Muscle layer of colon (tissue), 2 donors: ENCODE measurements around the gene MAML2.

ENCODE experiments used
- H3K27ac ChIP-seq: one replicate; pipeline ENCODE4 v1.7.0; 2013; ENCODE audit warnings: low read depth, mild to moderate bottlenecking, low read length, moderate library complexity
- H3K27me3 ChIP-seq, 2 donors: one replicate each; pipeline ENCODE4 v1.7.0; 2013; ENCODE audit warnings: low read length in 2 of 2, mild to moderate bottlenecking in 2 of 2; ENCODE audit not compliant: insufficient read depth in 2 of 2, control insufficient read depth in 1 of 2
- H3K36me3 ChIP-seq: one replicate; pipeline ENCODE4 v1.7.0; 2013; ENCODE audit warnings: mild to moderate bottlenecking, low read length; ENCODE audit not compliant: insufficient read depth
- H3K4me1 ChIP-seq: one replicate; pipeline ENCODE4 v1.7.0; 2013; ENCODE audit warnings: mild to moderate bottlenecking, low read length; ENCODE audit not compliant: insufficient read depth
- H3K4me3 ChIP-seq, 2 donors: one replicate each; pipeline ENCODE4 v1.7.0; 2013; ENCODE audit warnings: low read length in 2 of 2, low read depth in 1 of 2, mild to moderate bottlenecking in 1 of 2, moderate library complexity in 1 of 2
- H3K9ac ChIP-seq: one replicate; pipeline ENCODE4 v1.7.0; 2013; ENCODE audit warnings: low read length
- H3K9me3 ChIP-seq: one replicate; pipeline ENCODE4 v1.7.0; 2013; ENCODE audit warnings: mild to moderate bottlenecking, low read length
- donor health status: abdominal sarcoma.
- donor health status: Adenocarcinoma of cecum.

Gene MAML2

GRCh38 chr11:96061730-96062129 lies 281.3 kb downstream of the MAML2 start:
- Histone ChIP-seq H3K27me3 (no peaks in the 10 kb centered on the region), H3K27ac (no peak overlapping the region), H3K9me3 (no peaks in the 10 kb centered on the region), H3K4me1 (peaks cover 8% of the 10 kb centered on the region), H3K4me3 (no peak overlapping the region), H3K9ac (no peak overlapping the region), H3K36me3 (no peaks in the 10 kb centered on the region)

- H3K27me3 ChIP-seq, result no peaks in the 10 kb centered on the region
- H3K36me3 ChIP-seq, result no peaks in the 10 kb centered on the region
- H3K4me3 ChIP-seq, result no peak overlapping the region
- H3K4me1 ChIP-seq, result peaks cover 8% of the 10 kb centered on the region
- H3K9me3 ChIP-seq, result no peaks in the 10 kb centered on the region
- no peak overlapping the region for H3K9ac ChIP-seq
- H3K27ac ChIP-seq, result no peak overlapping the region
These were observed 281.9 kb downstream of the MAML2 start for GRCh38 chr11:96061069-96061468.

GRCh38 chr11:96057502-96057901 lies 285.5 kb downstream of the MAML2 start:
- Histone ChIP-seq H3K4me1 (peaks cover 25% of the 10 kb centered on the region), H3K9me3 (no peaks in the 10 kb centered on the region), H3K4me3 (no peak overlapping the region), H3K9ac (no peak overlapping the region), H3K27me3 (no peaks in the 10 kb centered on the region), H3K27ac (no peak overlapping the region), H3K36me3 (no peaks in the 10 kb centered on the region)

GRCh38 chr11:96056576-96056975 lies 286.4 kb downstream of the MAML2 start:
- H3K27me3 ChIP-seq, result no peaks in the 10 kb centered on the region
- H3K27ac ChIP-seq, result no peak overlapping the region
- peaks cover 25% of the 10 kb centered on the region for H3K4me1 ChIP-seq
- H3K9ac ChIP-seq, result no peak overlapping the region
- H3K36me3 ChIP-seq, result no peaks in the 10 kb centered on the region
- H3K9me3 ChIP-seq, result no peaks in the 10 kb centered on the region
- H3K4me3 ChIP-seq, result no peak overlapping the region

- H3K4me3 ChIP-seq, result no peak overlapping the region
- H3K27me3 ChIP-seq, result no peaks in the 10 kb centered on the region
- no peak overlapping the region for H3K9ac ChIP-seq
- H3K9me3 ChIP-seq, result no peaks in the 10 kb centered on the region
- H3K27ac ChIP-seq, result no peak overlapping the region
- peaks cover 22% of the 10 kb centered on the region for H3K4me1 ChIP-seq
- no peaks in the 10 kb centered on the region for H3K36me3 ChIP-seq
These were observed 287.1 kb downstream of the MAML2 start for GRCh38 chr11:96055706-96056387.

GRCh38 chr11:96054870-96055705 lies 287.9 kb downstream of the MAML2 start:
- peaks cover 17% of the 10 kb centered on the region for H3K4me1 ChIP-seq
- no peak overlapping the region for H3K9ac ChIP-seq
- H3K27ac ChIP-seq, result no peak overlapping the region
- no peaks in the 10 kb centered on the region for H3K36me3 ChIP-seq
- no peak overlapping the region for H3K4me3 ChIP-seq
- no peaks in the 10 kb centered on the region for H3K9me3 ChIP-seq
- no peaks in the 10 kb centered on the region for H3K27me3 ChIP-seq

GRCh38 chr11:96052921-96053651 lies 289.9 kb downstream of the MAML2 start:
- Histone ChIP-seq H3K9ac (no peak overlapping the region), H3K27ac (no peak overlapping the region), H3K4me1 (peaks cover 17% of the 10 kb centered on the region), H3K36me3 (no peaks in the 10 kb centered on the region), H3K9me3 (no peaks in the 10 kb centered on the region), H3K27me3 (no peaks in the 10 kb centered on the region), H3K4me3 (no peak overlapping the region)

GRCh38 chr11:96051820-96052219 lies 291.2 kb downstream of the MAML2 start:
- Histone ChIP-seq H3K36me3 (no peaks in the 10 kb centered on the region), H3K9ac (no peak overlapping the region), H3K27me3 (no peaks in the 10 kb centered on the region), H3K4me1 (peaks cover 17% of the 10 kb centered on the region), H3K9me3 (no peaks in the 10 kb centered on the region), H3K27ac (no peak overlapping the region), H3K4me3 (no peak overlapping the region)

- no peaks in the 10 kb centered on the region for H3K27me3 ChIP-seq
- peaks cover 27% of the 10 kb centered on the region for H3K4me1 ChIP-seq
- H3K9ac ChIP-seq, result no peak overlapping the region
- H3K9me3 ChIP-seq, result no peaks in the 10 kb centered on the region
- H3K36me3 ChIP-seq, result no peaks in the 10 kb centered on the region
- no peak overlapping the region for H3K4me3 ChIP-seq
- H3K27ac ChIP-seq, result no peak overlapping the region
These were observed 292.4 kb downstream of the MAML2 start for GRCh38 chr11:96050435-96051182.

GRCh38 chr11:96049426-96049825 lies 293.6 kb downstream of the MAML2 start:
- H3K36me3 ChIP-seq, result no peaks in the 10 kb centered on the region
- H3K27me3 ChIP-seq, result no peaks in the 10 kb centered on the region
- H3K4me3 ChIP-seq, result no peak overlapping the region
- peaks cover 22% of the 10 kb centered on the region for H3K4me1 ChIP-seq
- H3K27ac ChIP-seq, result no peak overlapping the region
- H3K9me3 ChIP-seq, result no peaks in the 10 kb centered on the region
- no peak overlapping the region for H3K9ac ChIP-seq
